Measurements from ENCODE around the gene EIPR1.
"Not testable (repeated sequence)": the region's sequence is repeated elsewhere in the genome, so short reads cannot be mapped to it uniquely, and the experiment has no call there.

GRCh38 chr2:3283876-3284656, 93.6 kb downstream of the EIPR1 start:
- TF ChIP-seq NCOA5 (CRISPR knock-in tag; IDR thresholded peaks at IDR 0.05); CCAR2 (optimal IDR thresholded peaks at IDR 0.05; ENCODE audit: low read depth, low read length); MYNN (CRISPR knock-in tag; IDR thresholded peaks at IDR 0.05; ENCODE audit: low read depth); CTCF (CRISPR knock-in tag; IDR thresholded peaks at IDR 0.05); JUN (CRISPR knock-in tag; IDR thresholded peaks at IDR 0.05); FOSL2 (CRISPR knock-in tag; IDR thresholded peaks at IDR 0.05); CHD2 (IDR thresholded peaks at IDR 0.05; ENCODE audit: low read depth, low read length); SP1 (IDR thresholded peaks at IDR 0.05); SP1 (CRISPR knock-in tag; IDR thresholded peaks at IDR 0.05): not testable (repeated sequence)
- TF ChIP-seq, protein P1, sequence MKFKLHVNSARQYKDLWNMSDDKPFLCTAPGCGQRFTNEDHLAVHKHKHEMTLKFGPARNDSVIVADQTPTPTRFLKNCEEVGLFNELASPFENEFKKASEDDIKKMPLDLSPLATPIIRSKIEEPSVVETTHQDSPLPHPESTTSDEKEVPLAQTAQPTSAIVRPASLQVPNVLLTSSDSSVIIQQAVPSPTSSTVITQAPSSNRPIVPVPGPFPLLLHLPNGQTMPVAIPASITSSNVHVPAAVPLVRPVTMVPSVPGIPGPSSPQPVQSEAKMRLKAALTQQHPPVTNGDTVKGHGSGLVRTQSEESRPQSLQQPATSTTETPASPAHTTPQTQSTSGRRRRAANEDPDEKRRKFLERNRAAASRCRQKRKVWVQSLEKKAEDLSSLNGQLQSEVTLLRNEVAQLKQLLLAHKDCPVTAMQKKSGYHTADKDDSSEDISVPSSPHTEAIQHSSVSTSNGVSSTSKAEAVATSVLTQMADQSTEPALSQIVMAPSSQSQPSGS (CRISPR knock-in tag; IDR thresholded peaks at IDR 0.05) = not testable (repeated sequence)
- TF ChIP-seq, protein P2, sequence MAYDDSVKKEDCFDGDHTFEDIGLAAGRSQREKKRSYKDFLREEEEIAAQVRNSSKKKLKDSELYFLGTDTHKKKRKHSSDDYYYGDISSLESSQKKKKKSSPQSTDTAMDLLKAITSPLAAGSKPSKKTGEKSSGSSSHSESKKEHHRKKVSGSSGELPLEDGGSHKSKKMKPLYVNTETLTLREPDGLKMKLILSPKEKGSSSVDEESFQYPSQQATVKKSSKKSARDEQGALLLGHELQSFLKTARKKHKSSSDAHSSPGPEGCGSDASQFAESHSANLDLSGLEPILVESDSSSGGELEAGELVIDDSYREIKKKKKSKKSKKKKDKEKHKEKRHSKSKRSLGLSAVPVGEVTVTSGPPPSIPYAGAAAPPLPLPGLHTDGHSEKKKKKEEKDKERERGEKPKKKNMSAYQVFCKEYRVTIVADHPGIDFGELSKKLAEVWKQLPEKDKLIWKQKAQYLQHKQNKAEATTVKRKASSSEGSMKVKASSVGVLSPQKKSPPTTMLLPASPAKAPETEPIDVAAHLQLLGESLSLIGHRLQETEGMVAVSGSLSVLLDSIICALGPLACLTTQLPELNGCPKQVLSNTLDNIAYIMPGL (CRISPR knock-in tag; IDR thresholded peaks at IDR 0.05; ENCODE audit: borderline replicate concordance in 1 of 2, low read depth in 1 of 2) = not testable (repeated sequence)
- TF ChIP-seq, protein P3, sequence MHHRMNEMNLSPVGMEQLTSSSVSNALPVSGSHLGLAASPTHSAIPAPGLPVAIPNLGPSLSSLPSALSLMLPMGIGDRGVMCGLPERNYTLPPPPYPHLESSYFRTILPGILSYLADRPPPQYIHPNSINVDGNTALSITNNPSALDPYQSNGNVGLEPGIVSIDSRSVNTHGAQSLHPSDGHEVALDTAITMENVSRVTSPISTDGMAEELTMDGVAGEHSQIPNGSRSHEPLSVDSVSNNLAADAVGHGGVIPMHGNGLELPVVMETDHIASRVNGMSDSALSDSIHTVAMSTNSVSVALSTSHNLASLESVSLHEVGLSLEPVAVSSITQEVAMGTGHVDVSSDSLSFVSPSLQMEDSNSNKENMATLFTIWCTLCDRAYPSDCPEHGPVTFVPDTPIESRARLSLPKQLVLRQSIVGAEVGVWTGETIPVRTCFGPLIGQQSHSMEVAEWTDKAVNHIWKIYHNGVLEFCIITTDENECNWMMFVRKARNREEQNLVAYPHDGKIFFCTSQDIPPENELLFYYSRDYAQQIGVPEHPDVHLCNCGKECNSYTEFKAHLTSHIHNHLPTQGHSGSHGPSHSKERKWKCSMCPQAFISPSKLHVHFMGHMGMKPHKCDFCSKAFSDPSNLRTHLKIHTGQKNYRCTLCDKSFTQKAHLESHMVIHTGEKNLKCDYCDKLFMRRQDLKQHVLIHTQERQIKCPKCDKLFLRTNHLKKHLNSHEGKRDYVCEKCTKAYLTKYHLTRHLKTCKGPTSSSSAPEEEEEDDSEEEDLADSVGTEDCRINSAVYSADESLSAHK (CRISPR knock-in tag; IDR thresholded peaks at IDR 0.05; ENCODE audit: borderline replicate concordance) = not testable (repeated sequence)
- TF ChIP-seq, protein P4, sequence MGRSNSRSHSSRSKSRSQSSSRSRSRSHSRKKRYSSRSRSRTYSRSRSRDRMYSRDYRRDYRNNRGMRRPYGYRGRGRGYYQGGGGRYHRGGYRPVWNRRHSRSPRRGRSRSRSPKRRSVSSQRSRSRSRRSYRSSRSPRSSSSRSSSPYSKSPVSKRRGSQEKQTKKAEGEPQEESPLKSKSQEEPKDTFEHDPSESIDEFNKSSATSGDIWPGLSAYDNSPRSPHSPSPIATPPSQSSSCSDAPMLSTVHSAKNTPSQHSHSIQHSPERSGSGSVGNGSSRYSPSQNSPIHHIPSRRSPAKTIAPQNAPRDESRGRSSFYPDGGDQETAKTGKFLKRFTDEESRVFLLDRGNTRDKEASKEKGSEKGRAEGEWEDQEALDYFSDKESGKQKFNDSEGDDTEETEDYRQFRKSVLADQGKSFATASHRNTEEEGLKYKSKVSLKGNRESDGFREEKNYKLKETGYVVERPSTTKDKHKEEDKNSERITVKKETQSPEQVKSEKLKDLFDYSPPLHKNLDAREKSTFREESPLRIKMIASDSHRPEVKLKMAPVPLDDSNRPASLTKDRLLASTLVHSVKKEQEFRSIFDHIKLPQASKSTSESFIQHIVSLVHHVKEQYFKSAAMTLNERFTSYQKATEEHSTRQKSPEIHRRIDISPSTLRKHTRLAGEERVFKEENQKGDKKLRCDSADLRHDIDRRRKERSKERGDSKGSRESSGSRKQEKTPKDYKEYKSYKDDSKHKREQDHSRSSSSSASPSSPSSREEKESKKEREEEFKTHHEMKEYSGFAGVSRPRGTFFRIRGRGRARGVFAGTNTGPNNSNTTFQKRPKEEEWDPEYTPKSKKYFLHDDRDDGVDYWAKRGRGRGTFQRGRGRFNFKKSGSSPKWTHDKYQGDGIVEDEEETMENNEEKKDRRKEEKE (IDR thresholded peaks at IDR 0.05) = not testable (repeated sequence)

All from HepG2 (cell line).